GM12892 (cell line): ENCODE results near the gene ACSM4.

Experiments
- POLR2A ChIP-seq: IDR thresholded peaks from 2 replicates; pipeline ENCODE4 v1.6.1; 2011; ENCODE audit warnings: low read depth, low read length, control low read depth
- POLR2AphosphoS5 ChIP-seq: IDR thresholded peaks from 2 replicates; pipeline ENCODE4 v1.6.1; 2011; ENCODE audit warnings: low read depth, low read length, control low read depth
- TAF1 ChIP-seq: IDR thresholded peaks from 2 replicates; pipeline ENCODE4 v1.6.1; 2011; ENCODE audit warnings: low read depth, mild to moderate bottlenecking, control low read depth, low read length, borderline replicate concordance

GRCh38 chr12:7289743-7290142 lies 14.1 kb upstream of the ACSM4 start:
- TF ChIP-seq TAF1 (no peak), POLR2A (no peak), POLR2AphosphoS5 (no peak)
